T-helper 1 cell treated with Interleukin-12 subunit alpha and Interleukin-12 subunit beta and Interleukin-4 antibody, amounts not matched to agents 30 ng/mL and 1 ng/mL, for 36 hours (primary cell): ENCODE measurements around the gene P2RY2. TPM values are rescaled to one million over a fixed set of nuclear protein-coding genes. Genes with fewer than 3 reads are reported as not detected.

Experiments used
- intact Hi-C: fragments of 100-400 bp; cut with micrococcal nuclease; formaldehyde crosslinking; loops from one replicate; pipeline ENCODE4 v1.15.1; 2024
- total RNA-seq: library from RNA; stranded (reverse); gene quantifications from 2 replicates; pipeline ENCODE4 v1.2.3, GENCODE V29; 2022

Gene P2RY2
- not detected in 2 replicates for total RNA-seq

DNA sequence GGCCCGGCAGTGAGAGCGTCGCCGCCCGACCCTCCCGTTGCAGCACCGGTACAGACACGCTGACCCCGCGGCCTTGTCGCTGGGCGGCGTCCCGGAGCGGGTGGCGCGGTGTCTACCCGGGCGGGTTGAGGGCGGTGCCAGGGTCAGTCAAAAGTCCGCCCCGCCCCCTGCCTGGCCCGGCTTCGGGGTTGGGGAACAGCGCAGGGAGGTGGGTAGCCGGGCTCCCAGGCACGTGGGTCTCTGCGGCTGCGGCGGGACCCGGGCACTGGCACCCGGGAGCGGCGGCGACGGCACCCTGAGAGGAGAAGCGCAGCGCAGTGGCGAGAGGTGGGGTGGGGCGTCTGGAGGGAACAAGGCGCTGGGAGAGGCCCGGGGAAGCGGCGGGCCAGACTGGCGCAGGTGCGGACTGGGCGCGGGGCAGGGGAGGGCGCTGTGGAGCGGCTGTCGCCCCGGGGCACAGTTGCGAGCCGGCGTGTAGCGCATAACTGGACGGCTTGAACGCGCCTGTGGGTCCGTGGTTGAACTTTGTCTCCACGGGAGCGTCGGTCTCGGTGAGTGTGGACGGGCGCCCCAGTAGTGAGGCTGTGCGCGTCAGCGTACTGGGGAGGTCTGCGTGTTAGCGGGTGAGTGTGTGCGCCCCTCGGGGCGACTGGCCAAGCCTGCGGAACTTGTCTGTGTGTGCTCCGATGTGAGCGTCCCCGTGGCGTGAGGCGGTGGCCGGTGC lies at the start of gene P2RY2:
Gene P2RY2, plus strand, starts transcription at position 176 of the 724 bp plus-strand sequence. CDS start 15,879 bp downstream, outside the sequence.
- intact Hi-C loops = loop anchor here (1.0 kb wide), 1 partner anchor 117 kb away; no protein-coding TSS in a partner anchor

GRCh38 chr11:73168925-73169579 lies 49.0 kb upstream of the P2RY2 start:
- intact Hi-C loops = no loop called here

DNA sequence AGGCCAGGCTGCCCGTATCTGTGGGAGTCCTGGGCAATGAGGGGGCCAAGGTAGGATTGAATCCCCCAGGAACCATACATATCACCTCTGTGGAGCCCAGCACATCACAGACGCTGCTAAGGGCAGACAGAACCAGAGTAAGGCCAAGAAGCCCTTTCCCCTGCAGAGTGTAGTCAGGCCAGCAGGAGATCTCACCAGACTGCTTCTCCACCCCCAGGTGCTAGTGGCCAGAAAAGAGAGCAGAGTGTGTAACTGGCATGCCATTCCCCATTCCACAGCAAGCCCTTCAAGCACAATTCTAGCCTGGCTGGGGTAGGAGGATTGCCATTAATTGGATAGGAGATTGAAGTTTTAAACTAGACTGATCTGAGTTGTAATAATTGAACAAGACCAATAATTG lies 47.9 kb upstream of the P2RY2 start:
- intact Hi-C loops = no loop called here

- intact Hi-C loops = no loop called here
Observed at GRCh38 chr11:73171436-73172161, 46.5 kb upstream of the P2RY2 start.

DNA sequence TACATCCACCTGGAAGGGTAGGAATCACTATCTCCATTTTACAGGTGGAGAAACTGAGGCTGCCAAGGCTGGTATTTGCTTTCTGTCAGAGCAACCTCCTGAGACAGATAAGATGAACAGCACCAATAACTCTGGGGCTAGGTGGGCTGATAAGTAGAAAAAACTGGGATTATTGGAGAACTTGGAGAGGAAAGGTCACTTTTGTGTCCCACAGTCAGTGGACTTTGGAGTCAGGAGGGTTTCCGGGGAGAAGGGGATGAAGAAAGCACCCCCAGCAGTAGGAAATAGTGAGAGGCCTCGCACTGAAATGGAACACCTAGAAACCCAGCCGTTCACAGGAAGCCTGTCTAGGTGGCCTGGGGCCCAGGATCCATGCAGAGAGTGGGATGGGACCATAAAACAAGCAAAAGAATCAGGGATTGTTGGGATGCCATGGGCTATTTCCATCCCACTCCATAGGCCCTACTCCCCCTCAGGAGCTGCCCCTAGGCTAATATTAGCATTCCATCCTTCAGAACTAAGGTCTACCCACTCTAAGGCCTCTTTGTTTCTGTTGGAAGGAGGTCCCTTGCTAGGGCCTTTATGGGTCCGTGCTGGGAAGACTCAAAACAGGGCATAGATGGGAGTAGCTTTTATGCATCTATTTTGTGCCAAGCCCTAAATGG lies 45.0 kb upstream of the P2RY2 start:
- intact Hi-C loops = no loop called here

DNA sequence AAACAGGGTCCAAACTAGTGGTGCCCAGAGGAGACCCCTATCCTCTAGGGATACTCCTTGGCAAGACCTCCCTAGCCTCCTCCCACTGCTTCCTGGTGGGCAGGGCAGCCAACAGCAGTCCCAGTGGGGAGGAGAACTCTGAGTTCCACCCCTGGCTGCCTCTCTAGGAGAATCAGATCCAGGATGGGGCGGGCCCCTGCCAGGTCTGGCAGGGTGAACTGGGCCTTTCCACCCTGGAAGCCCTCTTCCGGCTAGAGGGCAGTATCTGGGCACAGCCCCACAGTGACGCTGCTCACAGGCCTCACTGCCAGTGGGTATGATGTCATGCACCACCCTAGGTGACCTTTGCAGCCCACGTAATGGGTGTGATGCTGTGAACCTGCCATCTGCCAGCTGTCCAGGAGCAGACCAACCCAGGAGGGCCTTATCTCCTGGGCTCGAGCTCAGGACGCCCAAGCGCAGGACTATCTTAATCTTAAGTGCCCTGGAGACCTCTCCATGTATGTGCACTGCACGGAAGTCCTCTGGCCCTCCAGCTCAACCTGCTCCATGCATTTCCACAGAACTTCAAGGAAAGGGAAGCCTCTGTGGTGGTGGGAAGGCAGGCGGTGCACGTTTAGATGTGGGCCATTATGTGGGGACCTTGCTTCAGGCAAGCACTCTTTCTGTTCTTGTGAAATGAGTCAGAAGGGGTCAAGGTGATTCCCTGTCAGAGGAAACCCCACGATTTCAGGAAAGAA lies 44.2 kb upstream of the P2RY2 start:
- intact Hi-C loops = no loop called here

DNA sequence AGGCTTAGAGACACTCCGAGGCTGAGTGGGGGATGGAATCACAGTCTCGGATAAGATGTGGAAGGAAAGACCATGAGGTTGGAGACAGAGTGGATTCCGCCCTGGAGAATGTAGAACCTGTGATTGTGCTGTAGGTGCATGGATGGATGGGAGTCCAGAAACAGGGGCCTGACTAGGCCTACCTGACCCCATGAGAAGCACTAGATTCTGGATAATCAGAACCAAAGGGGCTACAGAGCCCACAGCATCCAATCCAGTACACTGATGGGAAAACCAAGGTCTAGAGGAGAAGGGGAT lies 43.6 kb upstream of the P2RY2 start:
- intact Hi-C loops = no loop called here

DNA sequence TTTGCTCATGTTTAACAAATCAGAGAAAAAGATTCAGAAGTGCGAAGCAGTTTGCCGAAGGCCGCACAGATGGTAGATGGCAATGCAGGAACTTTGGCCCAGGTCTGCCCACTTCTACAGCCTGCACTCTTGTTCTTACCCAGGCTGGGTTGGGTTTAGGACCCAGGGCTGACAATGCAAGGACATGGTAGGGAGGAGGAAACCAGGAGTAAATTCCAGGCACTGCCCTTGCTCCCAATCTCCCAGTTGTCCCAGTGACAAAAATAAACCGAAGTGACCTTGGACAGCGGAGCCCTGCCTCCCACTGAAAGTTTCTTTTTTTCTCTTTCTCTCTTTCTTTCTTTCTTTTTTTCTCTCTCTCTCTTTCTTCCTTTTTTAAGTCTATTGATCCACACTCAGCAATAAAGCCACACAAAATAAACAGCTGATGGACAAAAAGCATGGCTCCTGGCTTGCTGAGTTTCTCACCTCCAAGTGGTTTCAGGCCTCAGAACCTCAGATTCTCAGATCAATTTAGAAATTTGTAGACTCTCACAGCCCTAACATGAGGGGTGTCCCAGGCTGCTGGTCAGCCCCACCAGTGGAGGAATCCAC lies 42.4 kb upstream of the P2RY2 start:
- intact Hi-C loops = loop anchor here (5.0 kb wide), 1 partner anchor 693 kb away; no protein-coding TSS in a partner anchor

GRCh38 chr11:73176145-73176873 lies 41.8 kb upstream of the P2RY2 start:
- intact Hi-C loops = loop anchor here (5.0 kb wide), 1 partner anchor 694 kb away; no protein-coding TSS in a partner anchor

- intact Hi-C loops = loop anchor here (5.0 kb wide), 1 partner anchor 695 kb away; no protein-coding TSS in a partner anchor
Observed at GRCh38 chr11:73176874-73177155, 41.3 kb upstream of the P2RY2 start.

DNA sequence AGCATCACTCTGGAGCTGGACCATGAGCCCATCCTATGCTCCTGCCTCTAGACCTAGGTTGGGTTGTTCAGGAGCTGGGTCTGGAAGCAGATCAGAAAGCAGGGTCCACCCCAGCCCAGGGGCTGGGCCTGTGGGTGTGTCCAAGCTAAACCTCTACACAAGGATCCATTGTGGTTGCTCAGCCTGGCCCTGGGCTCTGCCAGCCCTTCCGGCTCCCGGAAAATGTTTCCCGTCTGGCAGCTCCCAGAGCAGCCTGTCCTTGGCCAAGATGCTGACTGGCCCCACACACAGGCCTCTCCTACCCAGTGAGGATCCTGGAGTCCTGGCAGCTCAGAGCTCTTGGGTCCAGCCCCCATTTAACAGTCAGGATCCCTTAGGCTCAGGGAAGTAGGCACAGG lies 40.7 kb upstream of the P2RY2 start:
- intact Hi-C loops = loop anchor here (5.0 kb wide), 1 partner anchor 695 kb away; no protein-coding TSS in a partner anchor

GRCh38 chr11:73177778-73178539 lies 40.1 kb upstream of the P2RY2 start:
- intact Hi-C loops = loop anchor here (1.0 to 5.0 kb wide), 9 partner anchors 24 to 696 kb away; no protein-coding TSS in a partner anchor

GRCh38 chr11:73178681-73179080 lies 39.4 kb upstream of the P2RY2 start:
- intact Hi-C loops = loop anchor here (1.0 to 5.0 kb wide), 9 partner anchors 24 to 696 kb away; no protein-coding TSS in a partner anchor

GRCh38 chr11:73182824-73183321 lies 35.2 kb upstream of the P2RY2 start:
- intact Hi-C loops = no loop called here

- intact Hi-C loops = loop anchor here (1.0 kb wide), 2 partner anchors 57 to 104 kb away; no protein-coding TSS in a partner anchor
Observed at GRCh38 chr11:73184953-73185671, 33.0 kb upstream of the P2RY2 start.

GRCh38 chr11:73185680-73186293 lies 32.3 kb upstream of the P2RY2 start:
- intact Hi-C loops = loop anchor here (1.0 kb wide), 2 partner anchors 57 to 104 kb away; no protein-coding TSS in a partner anchor

DNA sequence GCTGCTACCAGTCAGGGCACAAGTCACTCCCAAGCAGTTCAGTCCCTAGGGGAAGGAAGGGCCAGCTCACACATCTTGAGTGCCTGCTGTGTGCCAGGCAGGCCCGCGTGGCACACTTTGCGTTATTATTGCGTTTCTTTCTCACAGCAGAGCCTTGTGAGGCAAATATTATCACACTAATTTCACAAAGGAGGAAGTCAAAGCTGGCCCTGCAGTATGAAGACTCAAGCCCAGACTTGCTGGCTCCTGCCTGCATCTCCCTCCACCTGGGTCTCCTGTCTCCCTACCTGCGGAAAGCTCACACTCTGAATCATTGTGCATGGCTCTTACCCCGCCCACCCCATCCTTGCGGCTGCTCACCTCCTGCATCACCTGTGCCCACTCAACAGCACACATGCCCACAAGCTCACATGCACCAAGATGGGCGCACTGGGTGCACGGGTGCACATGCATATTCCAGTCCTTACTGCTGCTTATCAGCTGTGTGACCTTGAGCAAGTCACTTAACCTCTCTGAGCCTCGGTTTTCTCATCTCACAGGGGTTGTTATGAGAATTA lies 31.7 kb upstream of the P2RY2 start:
- intact Hi-C loops = no loop called here
